GM13977 (cell line): ENCODE results near the gene PPT1.

Experiments used
- DNase-seq: peaks from one replicate; pipeline ENCODE4 v3.0.0; 2012; ENCODE audit warnings: low spot score
- in situ Hi-C: fragments of 300-500 bp; cut with MboI; formaldehyde crosslinking; loops from one replicate; pipeline ENCODE4 v1.12.0; 2022; ENCODE audit warnings: low sequenced_read_pairs, low pct_unique_long_range_greater_than_20kb, mixed read lengths, inconsistent platforms; ENCODE audit not compliant: unreplicated experiment
- TF ChIP-seq, protein P1 (sequence below): IDR thresholded peaks from 2 replicates; pipeline ENCODE4 v1.5.1; 2012; ENCODE audit warnings: mild to moderate bottlenecking, control low read depth; ENCODE audit not compliant: insufficient read depth; ENCODE audit errors: extremely low read depth, missing control alignments

The PPT1 gene

DNA sequence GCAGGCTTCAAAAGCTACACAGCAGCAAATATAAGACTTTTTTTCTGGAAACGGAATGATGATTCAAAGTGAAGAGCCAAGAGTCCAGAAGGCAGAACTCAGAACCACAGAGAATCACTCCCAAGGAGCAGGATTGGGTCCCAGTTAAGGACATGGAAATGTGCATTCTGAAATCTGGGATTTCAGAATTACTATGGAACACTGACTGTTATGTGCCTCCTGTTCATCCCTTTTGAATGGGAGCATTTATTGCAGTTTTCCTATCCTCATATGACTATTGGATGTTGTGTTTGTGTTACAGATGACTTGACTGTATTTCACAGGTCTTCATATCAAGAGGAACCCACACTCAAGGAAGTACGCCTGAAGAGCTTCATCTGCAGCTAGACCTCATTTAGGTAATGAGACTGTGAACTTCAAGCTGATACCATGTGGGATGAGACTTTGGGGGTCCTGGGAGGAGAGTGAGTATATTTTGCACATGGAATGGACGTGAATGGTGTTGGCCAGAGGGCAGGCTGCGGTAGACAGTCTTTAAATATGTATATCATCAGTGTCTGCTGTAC is 73.6 kb downstream of the PPT1 start:
- TF ChIP-seq, protein P1, sequence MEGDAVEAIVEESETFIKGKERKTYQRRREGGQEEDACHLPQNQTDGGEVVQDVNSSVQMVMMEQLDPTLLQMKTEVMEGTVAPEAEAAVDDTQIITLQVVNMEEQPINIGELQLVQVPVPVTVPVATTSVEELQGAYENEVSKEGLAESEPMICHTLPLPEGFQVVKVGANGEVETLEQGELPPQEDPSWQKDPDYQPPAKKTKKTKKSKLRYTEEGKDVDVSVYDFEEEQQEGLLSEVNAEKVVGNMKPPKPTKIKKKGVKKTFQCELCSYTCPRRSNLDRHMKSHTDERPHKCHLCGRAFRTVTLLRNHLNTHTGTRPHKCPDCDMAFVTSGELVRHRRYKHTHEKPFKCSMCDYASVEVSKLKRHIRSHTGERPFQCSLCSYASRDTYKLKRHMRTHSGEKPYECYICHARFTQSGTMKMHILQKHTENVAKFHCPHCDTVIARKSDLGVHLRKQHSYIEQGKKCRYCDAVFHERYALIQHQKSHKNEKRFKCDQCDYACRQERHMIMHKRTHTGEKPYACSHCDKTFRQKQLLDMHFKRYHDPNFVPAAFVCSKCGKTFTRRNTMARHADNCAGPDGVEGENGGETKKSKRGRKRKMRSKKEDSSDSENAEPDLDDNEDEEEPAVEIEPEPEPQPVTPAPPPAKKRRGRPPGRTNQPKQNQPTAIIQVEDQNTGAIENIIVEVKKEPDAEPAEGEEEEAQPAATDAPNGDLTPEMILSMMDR: no peak
- in situ Hi-C loops: no loop called here
- no peak for DNase-seq
